ENCODE data around the gene ST3GAL3. TPM values are rescaled to one million over a fixed set of nuclear protein-coding genes. Genes with fewer than 3 reads are reported as not detected.

The ST3GAL3 gene
- total and polyA plus RNA-seq, 2 experiments from 2014 or later, result 4.5 to 7.0 TPM

DNA sequence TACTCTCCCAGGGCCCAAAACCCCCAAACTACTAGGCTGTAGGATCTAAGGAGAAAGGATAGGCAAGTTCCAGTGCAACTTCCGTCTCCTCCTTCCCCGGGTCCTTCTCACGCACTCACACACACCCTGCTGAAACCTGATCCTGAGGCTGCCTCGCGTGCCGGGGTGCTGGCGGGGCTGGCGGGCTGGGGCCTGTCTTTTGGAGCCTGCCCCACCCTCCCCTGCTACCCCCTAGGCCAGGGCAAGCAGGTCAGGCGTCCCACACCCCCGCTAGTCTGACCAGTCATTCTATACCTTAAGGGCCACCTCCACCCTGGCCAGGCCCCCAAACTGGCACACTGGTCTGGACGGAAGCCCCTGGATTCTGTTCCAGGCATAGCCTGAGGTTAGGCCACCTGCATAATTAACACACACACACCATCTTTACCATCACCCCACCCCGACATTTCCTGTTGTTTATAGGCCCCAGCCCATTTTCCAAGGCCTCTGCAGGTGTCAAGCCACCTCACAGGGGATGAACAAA is 178.0 kb downstream of the ST3GAL3 start:
- peaks cover 12% of the 10 kb centered on the region for H3K9me2 ChIP-seq (ENCODE audit: insufficient read depth)
- Mint-ChIP-seq H3K27ac (peak overlapping the region; percentile 72), H3K27me3 (ENCODE audit: insufficient read depth, low read depth, poor library complexity) (peaks cover 2% of the 10 kb centered on the region), H3K4me1 (peaks cover 28% of the 10 kb centered on the region), H3K9me3 (no peaks in the 10 kb centered on the region; the same call in 2 of the 3 replicates), H3K36me3 (ENCODE audit: low read depth) (no peaks in the 10 kb centered on the region), H3K4me3 (no peak overlapping the region; the same call in 2 of the 3 replicates)
- TF ChIP-seq ETS1 (IDR thresholded peaks at IDR 0.05), result 0 out of 2 replicates have a peak, but pooled peaks have one; percentile 11
- no peak for TF ChIP-seq ZNF462 (CRISPR knock-in tag; IDR thresholded peaks at IDR 0.05)
- no peaks in the 10 kb centered on the region for H3K79me2 ChIP-seq (replicated peaks; ENCODE audit: insufficient read depth)
- H3K27ac ChIP-seq (ENCODE audit: low read depth), result peak overlapping the region; percentile 87
- ATAC-seq (peak; percentile 87), DNase-seq (ENCODE audit: low spot score) (peak; percentile 85)
- peaks cover 39% of the 10 kb centered on the region for H3K4me1 ChIP-seq (ENCODE audit: insufficient read depth)
- no peak overlapping the region for H2AFZ ChIP-seq
- no peaks in the 10 kb centered on the region for H3K36me3 ChIP-seq (ENCODE audit: insufficient read depth)
- H4K20me1 ChIP-seq (replicated peaks; ENCODE audit: insufficient read depth), result no peaks in the 10 kb centered on the region
- no peaks in the 10 kb centered on the region for H3K27me3 ChIP-seq (ENCODE audit: insufficient read depth)
- H3K4me2 ChIP-seq, result peak overlapping the region; percentile 53
- no peaks in the 10 kb centered on the region for H3F3A ChIP-seq (replicated peaks; ENCODE audit: low read depth)
- H3K4me3 ChIP-seq, result peak overlapping the region; percentile 25; the same call in 1 of the 2 replicates

- peaks cover 15% of the 10 kb centered on the region for H3K4me1 Mint-ChIP-seq
- no peak overlapping the region for H3K4me3 ChIP-seq
- H3K27me3 ChIP-seq (ENCODE audit: insufficient read depth), result no peaks in the 10 kb centered on the region
- no peaks in the 10 kb centered on the region for H3K79me2 ChIP-seq (replicated peaks; ENCODE audit: insufficient read depth)
- H3K4me1 ChIP-seq (ENCODE audit: insufficient read depth), result peaks cover 32% of the 10 kb centered on the region
- no peaks in the 10 kb centered on the region for H3K36me3 Mint-ChIP-seq (ENCODE audit: low read depth)
- TF ChIP-seq JUNB (IDR thresholded peaks at IDR 0.05; ENCODE audit: unreplicated experiment), result no peak
- TF ChIP-seq NANOG (IDR thresholded peaks at IDR 0.05; ENCODE audit: borderline replicate concordance), result 0 out of 2 replicates have a peak, but pooled peaks have one; percentile 0
- peak; percentile 90 for TF ChIP-seq ZNF462 (CRISPR knock-in tag; IDR thresholded peaks at IDR 0.05)
- no peaks in the 10 kb centered on the region for H3K36me3 ChIP-seq (ENCODE audit: insufficient read depth)
- DNase-seq (ENCODE audit: low spot score) (peak; percentile 61), ATAC-seq (peak; percentile 53)
- no peak overlapping the region for H2AFZ ChIP-seq
- 0 out of 2 replicates have a peak overlapping the region, but pooled peaks have one; percentile 7 for H3K4me2 ChIP-seq
- H3K27ac ChIP-seq (ENCODE audit: low read depth), result peak overlapping the region; percentile 63; the same call in 1 of the 2 replicates
- H3K4me3 Mint-ChIP-seq, result no peak overlapping the region
- peaks cover 2% of the 10 kb centered on the region for H3K27me3 Mint-ChIP-seq (ENCODE audit: insufficient read depth, low read depth, poor library complexity)
- H3F3A ChIP-seq (replicated peaks; ENCODE audit: low read depth), result no peaks in the 10 kb centered on the region
- no peaks in the 10 kb centered on the region; the same call in 2 of the 3 replicates for H3K9me3 Mint-ChIP-seq
- H3K9me2 ChIP-seq (ENCODE audit: insufficient read depth), result peaks cover 12% of the 10 kb centered on the region
- no peaks in the 10 kb centered on the region for H4K20me1 ChIP-seq (replicated peaks; ENCODE audit: insufficient read depth)
- no peak overlapping the region for H3K27ac Mint-ChIP-seq
Observed at GRCh38 chr1:43887748-43888147, 180.4 kb downstream of the ST3GAL3 start.

Data from GM23338 (cell line).